Prostate gland (tissue), 2 donors: ENCODE results near the gene ERP44. TPM values are rescaled to one million over a fixed set of nuclear protein-coding genes. Genes with fewer than 3 reads are reported as not detected.

ENCODE experiments used
- DNase-seq: peaks from one replicate; pipeline ENCODE4 v3.0.0-alpha.2; 2019; ENCODE audit warnings: low spot score
- H3K27ac ChIP-seq, 2 donors: fragments of 200-600 bp; sonication (generic); 2 replicates each; pipeline ENCODE4 v1.5.1; 2017 to 2019
- H3K27me3 ChIP-seq: fragments of 200-600 bp; sonication (generic); replicated peaks from 2 replicates; pipeline ENCODE4 v1.5.1; 2019; ENCODE audit not compliant: insufficient read depth
- H3K36me3 ChIP-seq, 2 donors: fragments of 200-600 bp; sonication (generic); 1 replicate in 1 of 2; 2 replicates in 1 of 2; pipeline versions ENCODE4 v1.5.1 to v1.8.1; 2017 to 2019
- H3K4me1 ChIP-seq: fragments of 200-600 bp; sonication (generic); replicated peaks from 2 replicates; pipeline ENCODE4 v1.5.1; 2019
- H3K4me3 ChIP-seq, 2 donors: fragments of 200-600 bp; sonication (generic); 2 replicates each; pipeline ENCODE4 v1.5.1; 2017 to 2019
- H3K9me3 ChIP-seq: fragments of 200-600 bp; sonication (generic); 2 replicates; pipeline ENCODE4 v1.5.1; 2017
- CTCF ChIP-seq, 4 experiments: fragments of 200-600 bp in 2 of 4; fragments of 450-650 bp in 2 of 4; sonication (generic) in 2 of 4; IDR thresholded peaks; 1 replicate in 3 of 4; 2 replicates in 1 of 4; pipeline ENCODE4 v1.5.1; 2016 to 2019; ENCODE audit warnings: antibody characterized with exemption in 4 of 4, mild to moderate bottlenecking in 2 of 4, moderate library complexity in 2 of 4
- POLR2A ChIP-seq: fragments of 450-650 bp; IDR thresholded peaks from one replicate; pipeline ENCODE4 v1.6.1; 2016; ENCODE audit warnings: antibody characterized with exemption, mild to moderate bottlenecking
- POLR2AphosphoS5 ChIP-seq: sonication (generic); formaldehyde crosslinking; IDR thresholded peaks from one replicate; pipeline ENCODE4 v1.6.1; 2017; ENCODE audit warnings: antibody characterized with exemption
- WGBS: methylation state at CpG from one replicate; pipeline ENCODE4 v1.1.5; 2018; 5-methylcytosine and 5-hydroxymethylcytosine counted together
- intact Hi-C: fragments of 100-400 bp; cut with DNase I; formaldehyde crosslinking; loops from one replicate; pipeline ENCODE4 v1.14.2; 2022
- small RNA-seq, 2 donors: library from RNA; depleted of rRNA; stranded (forward); fragments of <200 nt; gene quantifications; one replicate each; pipeline ENCODE3, GENCODE V24; 2016
- total RNA-seq, 2 donors: library from RNA; depleted of rRNA; stranded (reverse); fragments of >200 nt; gene quantifications; one replicate each; pipeline ENCODE4 v1.1.0, GENCODE V29; 2016

ERP44 gene
- total RNA-seq, 2 donors from 2014 or later = 16.6 to 20.6 TPM

DNA sequence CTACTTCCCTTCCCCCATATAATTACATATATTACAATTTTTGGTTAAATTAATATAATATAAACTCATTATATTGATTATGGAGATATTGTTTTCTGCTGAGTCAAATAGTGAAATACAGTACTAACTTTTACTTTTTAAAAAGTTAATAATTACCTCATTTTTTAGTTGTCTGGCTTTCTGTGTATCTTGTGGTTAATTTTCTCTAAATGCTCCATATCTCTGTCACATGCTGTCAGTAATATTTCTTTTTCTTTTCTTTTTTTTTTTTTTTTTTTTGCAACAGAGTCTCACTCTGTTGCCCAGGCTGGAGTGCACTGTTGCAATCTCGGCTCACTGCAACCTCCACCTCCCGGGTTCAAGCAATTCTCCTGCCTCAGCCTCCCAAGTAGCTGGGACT is 169.1 kb downstream of the ERP44 start:
- no peaks in the 10 kb centered on the region for H3K27me3 ChIP-seq
- H3K4me3 ChIP-seq = no peak overlapping the region
- H3K9me3 ChIP-seq = no peaks in the 10 kb centered on the region
- DNase-seq = no peak
- WGBS = 100% methylated on average over 2 of the region's 2 CpGs
- no peaks in the 10 kb centered on the region for H3K4me1 ChIP-seq
- TF ChIP-seq CTCF (IDR thresholded peaks at IDR 0.05) (no peak), POLR2AphosphoS5 (no peak), POLR2A (no peak)
- intact Hi-C loops = no loop called here
- no peaks in the 10 kb centered on the region for H3K36me3 ChIP-seq
- no peak overlapping the region for H3K27ac ChIP-seq

Small RNA genes within 50 kb of the gene (small RNA-seq; reads per million reads assigned to genes)
- 0 reads per million in 2 donors for gene RN7SL75P

Other genes starting within 250 kb of the ERP44 start
- gene STX17, start 192.3 kb downstream of the ERP44 start, total RNA-seq = 10 to 100 TPM; 34.0 to 87.9 TPM
- gene INVS, start 243 bp upstream of the ERP44 start, total RNA-seq = 10 to 100 TPM; 17.7 to 29.7 TPM